ENCODE measurements around the gene UBALD1. TPM values are rescaled to one million over a fixed set of nuclear protein-coding genes. Genes with fewer than 3 reads are reported as not detected.
"Not testable (repeated sequence)": the region's sequence is repeated elsewhere in the genome, so short reads cannot be mapped to it uniquely, and the experiment has no call there.

Gene UBALD1
- total and polyA plus RNA-seq, 8 donors = 12.0 to 27.8 (median 19.8) TPM

GRCh38 chr16:4580250-4580649 lies 34.4 kb downstream of the UBALD1 start:
- Histone ChIP-seq H3K27ac (no peak overlapping the region), H3K4me1 (peaks cover 0 to 1% of the 10 kb centered on the region in 2 donors), H3K27me3 (peaks cover 0 to 1% of the 10 kb centered on the region in 2 donors), H3K36me3 (no peaks in the 10 kb centered on the region), H3K4me3 (no peak overlapping the region), H3K9me3 (no peaks in the 10 kb centered on the region)
- no peak for DNase-seq
- peak; percentile 50 for ATAC-seq
- no peak for TF ChIP-seq CTCF (IDR thresholded peaks at IDR 0.05)
- intact Hi-C loops (cut with DNase I) = loop anchor here in 1 of 2 donors (10.0 kb wide), 1 partner anchor 65 kb away; no protein-coding TSS in a partner anchor

GRCh38 chr16:4578961-4579530 lies 35.6 kb downstream of the UBALD1 start:
- H3K4me3 ChIP-seq = no peak overlapping the region
- DNase-seq (no peak), ATAC-seq (no peak)
- intact Hi-C loops (cut with DNase I) = no loop called here
- no peaks in the 10 kb centered on the region for H3K9me3 ChIP-seq
- peaks cover 0 to 7% of the 10 kb centered on the region in 2 donors for H3K4me1 ChIP-seq
- no peak overlapping the region for H3K27ac ChIP-seq
- no peaks in the 10 kb centered on the region for H3K36me3 ChIP-seq
- H3K27me3 ChIP-seq = no peaks in the 10 kb centered on the region
- no peak for TF ChIP-seq CTCF (IDR thresholded peaks at IDR 0.05)

- DNase-seq = no peak
- ATAC-seq = no peak
- Histone ChIP-seq H3K27ac (no peak overlapping the region), H3K36me3 (no peaks in the 10 kb centered on the region), H3K4me1 (peaks cover 0 to 7% of the 10 kb centered on the region in 2 donors), H3K4me3 (no peak overlapping the region), H3K27me3 (no peaks in the 10 kb centered on the region), H3K9me3 (no peaks in the 10 kb centered on the region)
- intact Hi-C loops (cut with DNase I) = no loop called here
- TF ChIP-seq CTCF (IDR thresholded peaks at IDR 0.05) = no peak
Measured at GRCh38 chr16:4576008-4576407, 38.7 kb downstream of the UBALD1 start.

GRCh38 chr16:4574919-4575705 lies 39.6 kb downstream of the UBALD1 start:
- no peaks in the 10 kb centered on the region for H3K27me3 ChIP-seq
- peak in 1 of 4 donors; percentile 16 for DNase-seq
- ATAC-seq = no peak
- H3K9me3 ChIP-seq = no peaks in the 10 kb centered on the region
- no peak overlapping the region for H3K27ac ChIP-seq
- H3K36me3 ChIP-seq = no peaks in the 10 kb centered on the region
- H3K4me3 ChIP-seq = no peak overlapping the region
- H3K4me1 ChIP-seq = peaks cover 0 to 7% of the 10 kb centered on the region in 2 donors
- intact Hi-C loops (cut with DNase I) = no loop called here
- no peak for TF ChIP-seq CTCF (IDR thresholded peaks at IDR 0.05)

- H3K36me3 ChIP-seq; H3K4me1 ChIP-seq; H3K27ac ChIP-seq; DNase-seq; H3K27me3 ChIP-seq; ATAC-seq; H3K4me3 ChIP-seq; intact Hi-C loops (cut with DNase I); H3K9me3 ChIP-seq: not testable (repeated sequence)
Measured at GRCh38 chr16:4573926-4574325, 40.8 kb downstream of the UBALD1 start.
